Measurements from ENCODE around the gene EPB41L4B. TPM values are rescaled to one million over a fixed set of nuclear protein-coding genes. Genes with fewer than 3 reads are reported as not detected.

EPB41L4B gene
- total RNA-seq, 4 donors from 2014 or later: under 0.01 to 3.9 (median 1.5) TPM

GRCh38 chr9:109190151-109190550 is 130.7 kb downstream of the EPB41L4B start:
- DNase-seq: no peak
- Histone ChIP-seq H3K27ac (no peak overlapping the region), H3K9me3 (no peaks in the 10 kb centered on the region), H3K4me3 (no peak overlapping the region), H3K4me1 (no peaks in the 10 kb centered on the region), H3K27me3 (no peaks in the 10 kb centered on the region), H3K36me3 (no peaks in the 10 kb centered on the region)
- intact Hi-C loops (cut with DNase I; ENCODE audit: low total_unique reads): no loop called here
- no peak for TF ChIP-seq POLR2A (IDR thresholded peaks at IDR 0.05)
- TF ChIP-seq CTCF (IDR thresholded peaks at IDR 0.05): no peak

GRCh38 chr9:109186857-109187520 is 133.9 kb downstream of the EPB41L4B start:
- Histone ChIP-seq H3K4me1 (no peaks in the 10 kb centered on the region), H3K27me3 (no peaks in the 10 kb centered on the region), H3K27ac (no peak overlapping the region), H3K9me3 (no peaks in the 10 kb centered on the region), H3K4me3 (no peak overlapping the region), H3K36me3 (no peaks in the 10 kb centered on the region)
- TF ChIP-seq POLR2A (IDR thresholded peaks at IDR 0.05): no peak
- no peak for TF ChIP-seq CTCF (IDR thresholded peaks at IDR 0.05)
- intact Hi-C loops (cut with DNase I; ENCODE audit: low total_unique reads): no loop called here
- no peak for DNase-seq

- no peaks in the 10 kb centered on the region for H3K27me3 ChIP-seq
- H3K27ac ChIP-seq: no peak overlapping the region
- no peaks in the 10 kb centered on the region for H3K4me1 ChIP-seq
- no peaks in the 10 kb centered on the region for H3K36me3 ChIP-seq
- TF ChIP-seq POLR2A (IDR thresholded peaks at IDR 0.05) (no peak), CTCF (IDR thresholded peaks at IDR 0.05) (no peak)
- intact Hi-C loops (cut with DNase I; ENCODE audit: low total_unique reads): no loop called here
- H3K9me3 ChIP-seq: no peaks in the 10 kb centered on the region
- H3K4me3 ChIP-seq: no peak overlapping the region
- DNase-seq: no peak
Observed at GRCh38 chr9:109182940-109183798, 137.7 kb downstream of the EPB41L4B start.

- TF ChIP-seq POLR2A (IDR thresholded peaks at IDR 0.05) (no peak), CTCF (IDR thresholded peaks at IDR 0.05) (no peak)
- Histone ChIP-seq H3K9me3 (no peaks in the 10 kb centered on the region), H3K4me3 (no peak overlapping the region), H3K27me3 (no peaks in the 10 kb centered on the region), H3K27ac (no peak overlapping the region), H3K36me3 (no peaks in the 10 kb centered on the region), H3K4me1 (no peaks in the 10 kb centered on the region)
- intact Hi-C loops (cut with DNase I; ENCODE audit: low total_unique reads): no loop called here
- DNase-seq: no peak
Observed at GRCh38 chr9:109182550-109182939, 138.3 kb downstream of the EPB41L4B start.

- Histone ChIP-seq H3K4me3 (no peak overlapping the region), H3K4me1 (no peaks in the 10 kb centered on the region), H3K9me3 (no peaks in the 10 kb centered on the region), H3K36me3 (no peaks in the 10 kb centered on the region), H3K27me3 (no peaks in the 10 kb centered on the region), H3K27ac (no peak overlapping the region)
- intact Hi-C loops (cut with DNase I; ENCODE audit: low total_unique reads): no loop called here
- DNase-seq: no peak
- TF ChIP-seq CTCF (IDR thresholded peaks at IDR 0.05) (no peak), POLR2A (IDR thresholded peaks at IDR 0.05) (no peak)
Observed at GRCh38 chr9:109181284-109181683, 139.6 kb downstream of the EPB41L4B start.
